ENCODE data around the gene ARMC9.
"Not testable (repeated sequence)": the region's sequence is repeated elsewhere in the genome, so short reads cannot be mapped to it uniquely, and the experiment has no call there.

The ARMC9 gene

GRCh38 chr2:231198291-231199173, at the start of gene ARMC9:
Gene ARMC9, plus strand, starts transcription at chr2:231198631. Its CDS starts 7,608 bp downstream, at chr2:231206239.
- peak; percentile 69 for DNase-seq

DNA sequence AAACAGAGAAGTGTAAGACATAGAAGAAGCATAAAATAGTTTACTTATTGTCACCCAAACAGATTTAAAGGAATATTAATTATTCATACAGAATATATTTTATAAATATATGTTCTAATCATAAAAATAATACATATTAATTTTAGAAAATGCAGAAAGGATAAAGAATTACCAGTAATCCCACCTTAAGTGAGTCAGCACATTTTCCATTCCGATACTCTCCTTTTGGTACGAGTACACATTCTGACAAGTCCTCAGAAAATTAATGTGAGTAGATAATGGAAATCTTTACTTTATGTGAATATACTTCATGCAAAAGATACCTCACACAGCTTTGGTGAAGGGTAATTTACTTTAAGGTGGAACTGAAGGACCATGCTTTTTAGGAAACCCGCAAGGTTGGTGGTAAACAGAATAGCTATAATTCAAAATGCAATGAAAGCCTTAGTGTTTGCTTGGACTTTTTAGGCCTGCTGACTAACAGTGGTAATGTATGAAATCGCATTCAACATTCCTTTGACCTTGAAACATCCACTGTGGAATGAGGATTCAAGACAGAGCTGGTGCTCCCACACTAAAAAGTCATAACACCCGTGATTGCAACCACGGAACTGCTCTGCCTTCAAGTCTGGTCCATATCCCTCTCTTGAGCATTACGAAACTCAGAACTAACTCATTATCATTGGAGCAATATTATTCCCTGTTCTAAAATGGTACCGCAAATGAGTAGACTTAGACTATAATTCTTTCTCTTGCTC, 45.5 kb upstream of the ARMC9 start:
- peak; percentile 72 for DNase-seq

- no peak for DNase-seq
Measured at GRCh38 chr2:231159306-231159705, 39.1 kb upstream of the ARMC9 start.

DNA sequence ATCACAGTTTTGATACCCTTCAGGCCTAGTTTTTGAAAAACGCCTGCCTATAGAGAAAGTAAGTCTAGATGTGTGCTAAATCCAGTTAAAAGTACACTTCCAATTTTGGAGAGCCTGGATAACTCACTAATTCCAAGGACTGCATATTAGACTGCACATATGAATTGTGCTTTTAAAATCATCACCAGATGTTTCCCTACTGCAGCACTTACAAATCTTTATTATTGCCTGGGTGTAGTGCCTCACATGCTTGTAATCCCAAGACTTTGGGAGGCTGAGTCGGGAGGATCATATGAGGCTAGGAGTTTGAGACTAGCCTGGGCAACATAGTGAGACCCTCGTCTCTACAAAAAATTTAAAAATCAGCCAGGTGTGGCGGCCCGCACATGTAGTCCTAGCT, 37.7 kb upstream of the ARMC9 start:
- DNase-seq, result peak; percentile 16

GRCh38 chr2:231161252-231161839, 37.1 kb upstream of the ARMC9 start:
- no peak for DNase-seq

GRCh38 chr2:231161877-231162329, 36.5 kb upstream of the ARMC9 start:
- DNase-seq, result peak; percentile 95

GRCh38 chr2:231163011-231163410, 35.4 kb upstream of the ARMC9 start:
- DNase-seq, result no peak

DNA sequence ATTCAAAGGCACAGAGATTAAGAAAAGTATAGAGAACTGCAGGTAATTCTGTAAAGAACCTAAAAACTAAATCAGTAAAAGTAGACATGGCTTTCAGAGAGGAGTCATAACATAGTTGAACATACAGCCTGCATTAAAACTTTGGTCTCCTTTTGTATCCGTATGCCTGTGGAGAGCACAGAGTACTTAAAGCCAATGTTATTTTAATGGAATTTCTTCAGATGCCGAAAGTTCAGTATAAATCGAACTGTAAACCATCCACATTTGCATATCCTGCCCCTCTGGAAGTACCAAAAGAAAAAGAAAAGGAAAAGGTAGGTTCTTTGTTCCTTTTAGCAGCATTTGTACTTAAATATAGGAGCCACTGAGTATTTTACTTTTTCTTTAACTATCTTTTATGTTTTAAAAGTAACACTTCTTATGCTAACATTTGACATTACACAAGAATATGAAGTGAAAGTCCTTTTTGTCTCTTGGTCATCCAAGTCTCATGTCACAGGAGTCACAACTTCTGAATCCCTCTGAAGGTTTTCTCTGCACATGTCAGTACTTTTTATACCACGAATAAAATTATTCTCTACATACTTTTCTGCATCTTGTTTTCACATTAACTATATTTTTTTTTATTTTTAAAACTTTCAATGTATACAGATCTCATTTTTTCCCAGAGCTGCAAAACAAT, 34.9 kb upstream of the ARMC9 start:
- DNase-seq, result no peak

- no peak for DNase-seq
Measured at GRCh38 chr2:231167745-231168459, 30.5 kb upstream of the ARMC9 start.

- no peak for DNase-seq
Measured at GRCh38 chr2:231168460-231169139, 29.8 kb upstream of the ARMC9 start.

DNA sequence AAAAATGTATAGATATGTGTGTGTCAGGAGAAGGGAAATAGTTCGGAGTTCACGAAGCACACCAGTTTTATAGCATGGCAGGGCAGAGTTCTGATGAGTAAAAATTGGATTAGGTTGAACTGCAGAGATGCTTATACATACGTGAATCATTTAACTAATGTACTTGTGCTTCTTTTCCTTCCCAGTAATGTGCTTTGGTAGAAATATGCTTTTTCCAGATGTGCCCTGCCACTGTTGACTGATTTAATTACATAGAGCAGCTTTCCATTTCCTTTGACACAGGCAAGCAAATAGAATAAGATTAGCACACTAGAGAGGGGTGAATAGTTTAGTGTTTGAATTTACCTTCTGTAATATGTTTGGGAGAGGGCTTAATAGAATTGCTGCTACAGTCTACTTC, 28.9 kb upstream of the ARMC9 start:
- DNase-seq, result no peak

DNA sequence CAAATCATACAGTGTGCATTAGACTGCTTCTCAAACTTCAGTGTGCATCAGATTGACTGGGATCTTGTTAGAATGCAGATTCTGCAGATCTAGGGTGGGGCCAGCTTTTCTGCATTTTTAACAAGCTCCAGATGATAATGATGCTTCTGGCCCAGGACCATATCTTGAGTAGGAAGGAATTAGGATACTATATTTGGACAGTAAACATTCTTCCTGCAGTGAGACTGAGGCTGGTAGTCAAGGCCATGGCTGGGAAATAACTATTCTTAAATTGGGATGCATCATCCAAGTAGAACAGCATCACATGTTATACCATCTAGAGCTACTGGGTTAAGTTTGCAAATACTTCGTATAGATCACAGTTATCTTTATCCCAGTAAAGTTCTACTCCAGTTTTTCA, 28.4 kb upstream of the ARMC9 start:
- peak; percentile 39 for DNase-seq

DNA sequence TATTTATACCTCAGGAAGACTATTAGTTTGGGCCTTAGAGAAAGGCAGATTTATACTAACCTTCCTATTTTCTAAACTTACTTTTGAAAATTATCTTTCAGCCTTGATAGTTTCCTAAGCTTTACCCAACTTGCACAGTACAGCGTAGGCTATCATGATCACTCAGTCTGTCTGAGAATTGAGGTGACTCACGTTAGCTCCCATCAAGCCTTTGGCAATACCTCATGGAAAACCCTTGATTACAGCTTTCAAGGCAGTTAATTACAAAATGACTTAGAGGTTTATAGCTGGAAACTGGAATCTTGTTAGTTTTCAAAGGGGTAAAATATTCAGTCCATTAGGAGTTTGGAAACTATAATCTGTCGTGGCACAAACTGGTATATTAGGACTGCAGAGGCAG, 26.4 kb upstream of the ARMC9 start:
- no peak for DNase-seq

- DNase-seq, result no peak
Measured at GRCh38 chr2:231174211-231174651, 24.2 kb upstream of the ARMC9 start.

DNA sequence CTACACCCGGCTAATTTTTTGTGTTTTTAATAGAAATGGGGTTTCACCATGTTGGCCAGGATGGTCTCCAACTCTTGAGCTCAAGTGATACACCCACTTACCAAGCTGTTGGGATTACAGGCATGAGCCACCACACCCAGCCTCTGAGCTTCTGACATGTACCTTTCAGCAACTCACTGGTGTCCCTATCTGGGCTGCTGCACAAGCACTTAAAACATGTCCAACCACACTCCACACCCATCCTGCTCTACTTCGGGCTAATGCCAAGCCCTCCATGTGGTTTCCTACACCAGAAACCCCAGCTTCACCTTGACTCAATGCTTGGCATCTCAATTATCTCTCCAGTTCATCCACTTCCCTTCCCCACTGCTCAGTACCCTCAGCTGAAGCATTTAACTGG, 22.4 kb upstream of the ARMC9 start:
- DNase-seq, result no peak

GRCh38 chr2:231177156-231178025, 21.0 kb upstream of the ARMC9 start:
- no peak for DNase-seq

DNA sequence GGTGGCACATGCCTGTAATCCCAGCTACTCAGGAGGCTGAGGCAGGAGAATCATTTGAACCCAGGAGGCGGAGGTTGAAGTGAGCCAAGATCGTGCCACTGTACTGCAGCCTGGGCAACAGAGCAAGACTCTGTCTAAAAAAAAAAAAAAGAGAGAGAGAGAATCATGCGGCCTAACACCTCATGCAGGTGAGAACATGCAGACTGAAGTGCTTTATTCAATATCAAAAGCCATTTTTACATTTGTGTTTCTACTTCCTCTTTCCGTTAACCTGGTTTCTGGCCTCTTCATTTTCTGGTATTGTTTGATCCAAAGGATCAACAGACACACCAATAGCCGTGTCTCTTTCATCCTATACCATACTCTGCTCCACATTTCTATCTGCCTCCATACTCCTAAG, 19.6 kb upstream of the ARMC9 start:
- DNase-seq, result not testable (repeated sequence)

GRCh38 chr2:231181860-231182512, 16.4 kb upstream of the ARMC9 start:
- peak; percentile 24 for DNase-seq

DNA sequence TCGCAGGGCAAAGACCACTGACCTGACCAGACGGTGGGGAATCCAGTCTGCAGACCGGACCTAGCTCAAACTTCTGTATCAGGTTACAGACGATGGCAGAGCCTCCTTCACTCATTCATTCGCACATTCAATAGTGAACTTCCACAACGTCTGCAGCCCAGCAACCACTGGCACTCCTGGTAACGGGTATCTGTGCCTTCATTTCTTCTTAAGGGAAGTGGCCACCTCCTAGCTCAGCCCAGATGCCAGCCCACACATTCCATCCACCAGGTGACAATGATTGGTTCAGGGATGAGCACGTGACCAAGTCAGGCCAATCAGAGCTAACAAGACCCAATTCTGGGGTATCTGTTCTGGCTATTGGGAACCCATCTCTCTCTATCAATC, 15.9 kb upstream of the ARMC9 start:
- no peak for DNase-seq

DNA sequence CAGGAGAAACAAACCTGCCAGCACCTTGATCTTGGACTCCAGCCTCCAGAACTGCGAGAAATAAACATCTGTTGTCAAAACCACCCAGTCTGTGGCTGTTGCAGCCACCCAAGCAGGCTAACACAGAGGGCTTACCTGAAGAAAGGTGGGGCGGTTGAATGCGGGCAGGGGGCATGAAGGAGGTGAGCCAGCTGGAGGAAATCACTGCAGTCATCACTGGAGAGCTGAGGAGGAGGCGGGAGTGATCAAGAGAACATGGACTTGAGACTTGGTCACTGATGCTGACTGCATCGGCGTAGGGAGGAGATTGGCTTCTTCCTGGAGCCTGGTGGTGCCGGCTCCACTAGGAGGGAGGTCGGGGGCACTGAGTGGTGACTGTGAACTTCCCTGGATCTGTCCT, 14.6 kb upstream of the ARMC9 start:
- no peak for DNase-seq
